ENCODE results near the gene STRADA.

STRADA gene

DNA sequence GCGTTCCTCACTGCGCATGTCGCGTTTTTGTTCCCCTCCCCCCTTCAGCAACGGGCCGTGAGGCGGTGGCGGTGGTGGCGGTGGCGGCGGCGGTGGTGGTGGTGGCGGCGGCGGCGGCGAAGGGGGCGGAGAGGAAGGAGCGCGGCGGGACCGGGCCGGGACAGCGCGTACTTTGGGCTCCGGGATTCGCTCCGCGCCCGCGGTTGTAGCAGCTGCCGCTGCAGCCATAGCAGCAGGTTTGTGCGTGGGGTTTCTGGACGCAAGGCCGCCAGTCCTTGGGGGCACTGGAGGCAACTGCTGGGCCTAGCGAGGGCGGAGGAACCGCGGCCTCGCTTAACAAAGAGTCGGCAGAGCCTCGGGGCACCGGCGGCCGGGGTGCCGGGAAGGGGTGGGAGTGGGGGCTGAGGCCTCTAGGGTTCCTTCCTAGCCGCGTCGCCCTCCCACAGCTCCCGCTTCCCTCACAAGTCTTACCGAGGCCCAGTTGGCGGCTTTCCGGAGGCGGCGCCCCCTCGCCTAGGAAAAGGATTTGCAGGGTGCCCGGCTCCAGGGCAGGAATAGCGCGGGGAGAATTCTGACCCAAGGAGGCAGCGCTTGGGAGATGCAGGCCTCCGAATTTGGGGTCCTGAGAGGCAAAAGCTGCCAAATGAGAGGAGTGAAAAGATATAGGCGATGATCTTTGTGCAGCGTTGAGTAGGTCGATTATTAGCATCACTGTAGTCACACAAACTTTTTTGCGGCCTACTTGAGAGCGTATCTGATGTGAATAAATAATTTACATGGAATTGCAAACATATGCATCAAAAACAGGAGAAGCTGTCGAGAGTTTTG lies 32.8 kb upstream of the STRADA start, which contains the start of gene DDX42:
Gene DDX42 (plus strand): TSS at position 30 of the 828 bp plus-strand sequence. CDS start 12,880 bp downstream, outside the sequence.
- TF ChIP-seq, protein P1, sequence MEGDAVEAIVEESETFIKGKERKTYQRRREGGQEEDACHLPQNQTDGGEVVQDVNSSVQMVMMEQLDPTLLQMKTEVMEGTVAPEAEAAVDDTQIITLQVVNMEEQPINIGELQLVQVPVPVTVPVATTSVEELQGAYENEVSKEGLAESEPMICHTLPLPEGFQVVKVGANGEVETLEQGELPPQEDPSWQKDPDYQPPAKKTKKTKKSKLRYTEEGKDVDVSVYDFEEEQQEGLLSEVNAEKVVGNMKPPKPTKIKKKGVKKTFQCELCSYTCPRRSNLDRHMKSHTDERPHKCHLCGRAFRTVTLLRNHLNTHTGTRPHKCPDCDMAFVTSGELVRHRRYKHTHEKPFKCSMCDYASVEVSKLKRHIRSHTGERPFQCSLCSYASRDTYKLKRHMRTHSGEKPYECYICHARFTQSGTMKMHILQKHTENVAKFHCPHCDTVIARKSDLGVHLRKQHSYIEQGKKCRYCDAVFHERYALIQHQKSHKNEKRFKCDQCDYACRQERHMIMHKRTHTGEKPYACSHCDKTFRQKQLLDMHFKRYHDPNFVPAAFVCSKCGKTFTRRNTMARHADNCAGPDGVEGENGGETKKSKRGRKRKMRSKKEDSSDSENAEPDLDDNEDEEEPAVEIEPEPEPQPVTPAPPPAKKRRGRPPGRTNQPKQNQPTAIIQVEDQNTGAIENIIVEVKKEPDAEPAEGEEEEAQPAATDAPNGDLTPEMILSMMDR (IDR thresholded peaks at IDR 0.05): no peak
- peak; percentile 84 to 94 for DNase-seq
- intact Hi-C loops (cut with DNase I; ENCODE audit: low total_unique reads): loop anchor here (5.0 kb wide), 1 partner anchor 63 kb away; no protein-coding TSS in a partner anchor
- peak within 1 kb of the TSS; percentile 93 to 97 for H3K27ac ChIP-seq
- H3K4me3 ChIP-seq: peak within 1 kb of the TSS; percentile 95 to 96
- H3K36me3 ChIP-seq: peaks cover 0 to 23% (median 13%) of the 10 kb centered on the region in 3 donors
- H3K9me3 ChIP-seq: no peaks in the 10 kb centered on the region
- H3K27me3 ChIP-seq: no peaks in the 10 kb centered on the region
- H3K4me1 ChIP-seq: peaks cover 0 to 65% (median 33%) of the 10 kb centered on the region in 4 donors

DNA sequence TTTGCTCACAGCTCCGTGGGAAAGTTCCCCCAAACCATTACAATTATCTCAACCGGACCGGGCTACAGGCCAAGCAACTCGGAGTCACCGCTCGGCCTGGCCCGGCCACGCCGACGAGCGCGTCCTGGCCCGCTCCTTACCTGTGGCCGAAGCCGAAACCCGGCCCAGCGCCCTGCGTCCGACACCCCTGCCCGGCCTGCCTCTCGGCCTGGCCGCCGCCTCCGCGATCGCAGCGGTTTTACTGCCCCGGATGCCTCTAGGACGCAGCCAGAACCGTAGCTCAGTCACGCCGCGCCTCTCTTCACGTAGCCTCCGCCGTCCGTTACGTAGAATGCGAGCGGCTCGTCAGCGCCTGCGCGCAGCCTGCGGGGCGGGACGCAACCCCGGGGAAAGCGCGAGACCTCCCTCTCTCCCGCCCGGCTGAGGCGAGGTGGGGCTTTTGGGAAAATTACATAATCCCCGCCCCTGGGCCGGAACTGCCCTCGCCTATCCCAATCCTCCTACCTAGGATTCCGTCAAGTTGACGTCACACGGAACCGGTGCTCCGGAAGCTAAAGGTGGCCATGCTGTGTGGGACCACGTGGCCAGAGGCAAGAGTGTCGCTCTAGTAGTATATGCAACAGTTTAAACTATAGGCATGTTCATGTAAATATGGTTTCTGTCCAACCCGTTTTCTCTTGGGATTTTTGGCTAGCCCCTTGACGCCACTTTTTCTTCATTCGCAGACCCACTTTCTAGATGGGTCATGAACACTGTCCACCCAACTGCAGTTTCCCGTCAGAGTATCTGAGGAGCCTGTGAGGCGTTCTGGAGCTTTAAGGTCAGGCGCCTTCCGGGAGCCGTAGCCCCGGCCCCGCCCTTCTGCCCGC lies 31.9 kb upstream of the STRADA start, which contains the start of gene CCDC47:
Gene CCDC47 (minus strand): TSS at position 326 of the 869 bp plus-strand sequence. CDS start 7,422 bp downstream, outside the sequence.
- Histone ChIP-seq H3K36me3 (peaks cover 0 to 14% (median 9%) of the 10 kb centered on the region in 3 donors), H3K9me3 (no peaks in the 10 kb centered on the region), H3K4me3 (peak within 1 kb of the TSS; percentile 95 to 96), H3K27me3 (no peaks in the 10 kb centered on the region), H3K27ac (peak within 1 kb of the TSS; percentile 93 to 97), H3K4me1 (peaks cover 0 to 63% (median 32%) of the 10 kb centered on the region in 4 donors)
- peak; percentile 99 to 100 for DNase-seq
- intact Hi-C loops (cut with DNase I; ENCODE audit: low total_unique reads): loop anchor here (5.0 kb wide), 1 partner anchor 64 kb away; no protein-coding TSS in a partner anchor
- TF ChIP-seq, protein P1 (IDR thresholded peaks at IDR 0.05): no peak

DNA sequence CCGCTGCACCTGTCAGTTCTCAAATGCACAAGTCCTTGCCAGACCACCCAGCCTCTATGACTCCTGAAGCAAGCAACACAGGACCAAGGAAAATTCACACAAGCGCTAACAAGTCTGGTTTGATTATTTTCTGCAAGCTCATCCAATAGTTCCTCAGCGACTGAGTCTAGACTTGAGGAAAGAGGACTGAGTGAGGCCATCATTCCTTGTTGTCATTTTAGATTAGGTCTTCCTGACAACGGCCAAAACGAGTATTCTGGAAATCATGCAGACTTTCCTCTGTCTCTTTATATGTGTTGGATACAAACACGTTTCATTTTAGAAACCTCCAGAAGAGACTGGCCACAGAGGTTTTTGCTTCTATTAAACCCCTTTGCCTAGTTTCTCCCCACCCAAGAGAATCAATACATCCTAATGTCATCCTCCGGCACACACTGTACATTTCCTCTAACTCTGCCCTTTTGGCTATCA lies 31.2 kb upstream of the STRADA start:
- Histone ChIP-seq H3K4me1 (peaks cover 0 to 57% (median 32%) of the 10 kb centered on the region in 4 donors), H3K27me3 (no peaks in the 10 kb centered on the region), H3K36me3 (peaks cover 0 to 10% (median 8%) of the 10 kb centered on the region in 3 donors), H3K9me3 (no peaks in the 10 kb centered on the region), H3K27ac (peak overlapping the region; percentile 93 to 97), H3K4me3 (peak overlapping the region; percentile 95 to 96)
- intact Hi-C loops (cut with DNase I; ENCODE audit: low total_unique reads): loop anchor here (5.0 kb wide), 1 partner anchor 64 kb away; no protein-coding TSS in a partner anchor
- TF ChIP-seq, protein P1 (IDR thresholded peaks at IDR 0.05): no peak
- DNase-seq: no peak

DNA sequence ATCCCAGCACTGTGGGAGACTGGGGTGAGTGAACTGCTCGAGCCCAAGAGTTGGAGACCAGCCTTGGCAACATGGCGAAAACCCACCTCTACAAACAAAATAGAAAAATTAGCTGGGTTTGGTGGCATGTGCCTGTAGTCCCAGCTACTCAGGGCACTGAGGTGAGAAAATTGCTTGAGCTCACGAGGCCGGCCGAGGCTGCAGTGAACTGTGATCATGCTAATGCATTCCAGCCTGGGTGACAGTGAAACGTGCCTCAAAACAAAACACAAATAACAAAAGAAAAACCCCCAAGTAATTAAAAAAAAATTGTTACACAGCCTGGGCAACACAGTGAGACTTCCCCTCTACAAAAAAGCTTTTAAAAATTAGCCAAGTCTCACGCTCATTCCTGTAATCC lies 26.8 kb upstream of the STRADA start:
- H3K4me3 ChIP-seq: no peak overlapping the region
- no peaks in the 10 kb centered on the region for H3K27me3 ChIP-seq
- peaks cover 15 to 32% (median 18%) of the 10 kb centered on the region in 3 donors for H3K36me3 ChIP-seq
- DNase-seq: no peak
- H3K4me1 ChIP-seq: peaks cover 0 to 26% (median 13%) of the 10 kb centered on the region in 4 donors
- H3K27ac ChIP-seq: no peak overlapping the region
- H3K9me3 ChIP-seq: no peaks in the 10 kb centered on the region
- intact Hi-C loops (cut with DNase I; ENCODE audit: low total_unique reads): no loop called here
- TF ChIP-seq, protein P1 (IDR thresholded peaks at IDR 0.05): no peak

DNA sequence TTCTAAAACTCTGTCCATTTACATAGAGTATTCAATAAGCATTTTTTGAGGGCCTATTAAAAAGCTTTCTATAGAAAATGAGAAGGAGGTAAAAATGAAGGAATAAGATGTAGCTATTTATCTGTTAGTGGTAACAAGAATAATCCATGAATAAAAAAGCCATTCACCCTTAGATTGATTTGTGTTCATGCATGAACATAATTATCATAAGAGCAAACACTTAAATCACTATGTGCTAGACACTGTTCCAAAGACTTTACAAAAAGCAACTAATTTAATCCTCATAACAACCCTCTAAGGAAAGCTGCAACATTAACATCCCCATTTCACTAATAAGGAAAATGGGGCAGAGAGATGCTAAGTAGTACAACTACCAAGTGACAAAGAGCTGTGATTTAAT lies 25.2 kb upstream of the STRADA start:
- Histone ChIP-seq H3K4me1 (peaks cover 0 to 15% (median 5%) of the 10 kb centered on the region in 4 donors), H3K27ac (no peak overlapping the region), H3K36me3 (peaks cover 31 to 42% (median 32%) of the 10 kb centered on the region in 3 donors), H3K4me3 (no peak overlapping the region), H3K9me3 (no peaks in the 10 kb centered on the region), H3K27me3 (no peaks in the 10 kb centered on the region)
- intact Hi-C loops (cut with DNase I; ENCODE audit: low total_unique reads): no loop called here
- DNase-seq: no peak
- TF ChIP-seq, protein P1 (IDR thresholded peaks at IDR 0.05): no peak

All from tibial artery (tissue), 4 donors.